ENCODE measurements around the gene TEX22.

TEX22 gene

DNA sequence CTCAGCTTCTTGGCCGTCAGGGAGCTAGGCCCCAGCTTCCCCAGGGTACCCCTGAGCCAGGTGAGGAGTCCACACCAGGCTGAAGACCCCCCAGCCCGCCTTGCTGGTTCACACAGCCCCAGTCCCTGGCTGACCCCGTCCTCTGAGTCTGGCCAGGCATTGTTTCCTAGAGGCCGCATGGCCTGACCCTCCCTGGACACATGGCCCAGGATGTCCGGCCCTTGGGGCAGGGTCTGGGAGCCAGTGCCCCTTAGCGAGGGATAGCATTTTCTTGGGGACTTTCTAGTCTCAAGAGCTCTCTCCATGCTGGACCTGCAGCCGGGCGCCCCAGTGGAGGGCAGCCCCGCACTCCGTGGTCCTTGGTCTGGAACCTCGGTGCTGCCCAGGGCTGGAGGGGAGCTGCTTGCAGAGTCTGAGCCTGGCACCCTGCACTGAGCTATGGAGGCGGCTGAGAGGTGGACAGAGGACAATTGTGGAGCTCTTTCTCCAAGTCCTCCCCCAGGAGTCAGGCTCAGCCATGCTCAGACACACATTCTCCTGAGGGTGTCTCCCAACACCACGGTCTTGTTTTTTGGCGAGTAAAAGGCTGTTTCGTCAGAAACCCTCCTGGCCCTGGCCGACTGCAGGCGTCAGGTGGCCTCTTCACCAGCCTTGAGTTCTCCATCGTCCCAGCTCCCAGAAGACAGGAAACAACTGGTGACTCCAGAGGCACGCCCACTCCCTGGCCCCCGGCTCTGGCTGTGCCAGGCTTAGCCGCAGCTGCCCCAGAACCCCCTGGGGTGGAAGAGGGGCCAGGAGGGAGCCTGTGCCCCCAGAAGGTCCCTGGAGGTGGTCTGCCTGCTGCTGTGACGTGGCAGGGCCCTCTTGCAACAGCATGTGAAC lies 58.6 kb downstream of the TEX22 start:
- no peak for DNase-seq (ENCODE audit: low read depth)

DNA sequence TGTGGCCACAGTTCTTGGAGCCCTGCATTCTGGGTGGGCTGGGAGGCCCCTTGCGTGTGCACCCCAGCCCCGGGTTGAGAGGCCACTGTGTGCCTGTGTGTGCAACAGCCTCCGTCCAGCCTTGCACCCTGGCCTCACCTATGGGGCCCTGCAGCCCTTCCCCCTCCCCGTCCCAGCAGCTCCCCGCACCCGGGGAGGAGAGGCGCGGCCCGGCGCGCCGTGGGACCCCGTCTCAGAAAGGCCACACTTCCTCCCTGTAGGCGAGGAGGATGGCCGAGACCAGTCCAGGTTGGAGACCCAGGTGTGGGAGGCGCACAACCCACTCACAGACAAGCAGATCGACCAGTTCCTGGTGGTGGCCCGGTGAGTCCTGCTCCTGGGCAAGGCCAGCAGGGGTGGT lies 59.7 kb downstream of the TEX22 start:
- no peak for DNase-seq (ENCODE audit: low read depth)

DNA sequence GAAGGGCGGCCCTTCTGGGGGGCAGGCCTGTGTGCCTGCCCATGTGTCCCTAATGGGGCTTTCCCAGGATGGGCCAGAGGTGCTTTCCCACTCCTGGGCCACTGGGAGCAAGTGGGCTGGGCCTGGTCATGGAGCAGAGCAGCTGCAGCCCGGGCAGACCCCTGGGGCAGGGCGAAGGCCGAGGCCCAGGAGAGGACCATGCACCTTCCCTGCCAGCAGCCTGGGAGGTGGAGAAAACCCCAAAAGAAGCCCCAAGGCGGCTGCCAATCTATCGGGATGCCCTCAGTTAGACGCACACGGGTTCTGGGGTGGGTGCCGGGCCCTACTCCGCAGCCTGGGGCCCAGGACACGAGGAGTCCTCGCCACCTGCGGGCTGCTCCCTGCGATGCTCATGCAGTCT lies 60.2 kb downstream of the TEX22 start:
- no peak for DNase-seq (ENCODE audit: low read depth)

DNA sequence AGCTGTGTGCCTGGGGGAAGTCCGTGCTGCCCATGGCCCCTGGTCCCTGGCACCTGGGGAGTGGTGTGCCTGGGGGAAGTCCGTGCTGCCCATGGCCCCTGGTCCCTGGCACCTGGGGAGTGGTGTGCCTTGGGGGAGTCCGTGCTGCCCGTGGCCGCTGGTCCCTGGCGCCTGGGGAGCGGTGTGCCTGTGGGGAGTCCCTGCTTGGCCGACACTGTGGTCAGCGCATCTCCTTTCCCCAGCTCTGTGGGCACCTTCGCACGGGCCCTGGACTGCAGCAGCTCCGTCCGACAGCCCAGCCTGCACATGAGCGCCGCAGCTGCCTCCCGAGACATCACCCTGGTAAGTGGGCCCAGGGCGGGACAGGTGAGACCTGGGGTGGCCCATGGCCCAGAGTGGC lies 61.8 kb downstream of the TEX22 start:
- DNase-seq (ENCODE audit: low read depth): no peak

DNA sequence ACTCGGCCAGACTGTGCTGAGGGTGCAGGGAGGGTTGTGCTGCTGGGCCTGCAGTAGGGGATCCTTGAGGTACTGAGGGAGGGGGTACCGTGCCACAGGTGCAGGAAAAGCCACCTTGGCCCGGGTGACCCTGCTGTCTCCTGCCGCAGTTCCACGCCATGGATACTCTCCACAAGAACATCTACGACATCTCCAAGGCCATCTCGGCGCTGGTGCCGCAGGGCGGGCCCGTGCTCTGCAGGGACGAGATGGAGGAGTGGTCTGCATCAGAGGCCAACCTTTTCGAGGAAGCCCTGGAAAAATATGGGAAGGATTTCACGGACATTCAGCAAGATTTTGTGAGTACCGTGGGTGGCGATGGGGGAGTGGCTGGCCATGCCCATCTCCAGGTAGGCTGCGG lies 62.3 kb downstream of the TEX22 start:
- DNase-seq (ENCODE audit: low read depth): no peak

DNA sequence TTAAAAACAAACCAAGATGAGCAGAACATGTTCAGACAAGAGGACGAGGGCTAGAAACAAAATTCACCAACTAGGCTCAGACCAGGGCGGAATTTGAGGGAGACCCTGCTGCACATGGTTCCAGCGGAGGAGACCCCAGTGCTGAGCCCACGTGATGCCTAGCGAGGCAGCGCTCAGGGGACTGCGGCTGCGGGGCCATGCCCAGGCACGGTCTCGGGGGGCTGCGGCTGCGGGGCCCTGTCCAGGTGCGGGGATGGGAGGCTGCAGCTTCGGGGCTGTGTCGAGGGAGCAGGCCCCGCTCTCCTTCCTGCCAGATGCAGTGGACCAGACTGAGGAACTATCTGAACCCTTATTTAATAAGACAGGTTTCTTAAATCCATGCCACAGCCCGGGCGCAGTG lies 63.6 kb downstream of the TEX22 start:
- DNase-seq (ENCODE audit: low read depth): no peak

Data from stromal cell of bone marrow (primary cell).